HG03103 (cell line): ENCODE data around the gene SMIM24.

Experiments
- ATAC-seq: cut with Tn5 transposase; IDR thresholded peaks from one replicate; pipeline ENCODE4 v1.9.1; 2021; ENCODE audit warnings: low read depth; ENCODE audit not compliant: unreplicated experiment

SMIM24 gene

GRCh38 chr19:3499738-3500428 is 19.6 kb upstream of the SMIM24 start:
- no peak for ATAC-seq

GRCh38 chr19:3497757-3498520 is 17.6 kb upstream of the SMIM24 start:
- ATAC-seq, result no peak

GRCh38 chr19:3496392-3497273 is 16.3 kb upstream of the SMIM24 start:
- no peak for ATAC-seq

GRCh38 chr19:3494559-3494958 is 14.2 kb upstream of the SMIM24 start:
- ATAC-seq, result no peak

GRCh38 chr19:3494051-3494450 is 13.7 kb upstream of the SMIM24 start:
- no peak for ATAC-seq

GRCh38 chr19:3493651-3494050 is 13.3 kb upstream of the SMIM24 start:
- ATAC-seq, result no peak

- no peak for ATAC-seq
These were observed 12.6 kb upstream of the SMIM24 start for GRCh38 chr19:3492919-3493318.

GRCh38 chr19:3492131-3492839 is 12.0 kb upstream of the SMIM24 start:
- no peak for ATAC-seq

GRCh38 chr19:3491396-3492119 is 11.2 kb upstream of the SMIM24 start:
- ATAC-seq, result no peak

- no peak for ATAC-seq
These were observed 2.9 kb upstream of the SMIM24 start, which contains the start of gene SMIM44 for GRCh38 chr19:3483226-3483628. Gene SMIM44, minus strand, starts transcription at chr19:3483441. Its CDS starts 38 bp downstream, at chr19:3483403.

GRCh38 chr19:3482507-3483225 is 2.3 kb upstream of the SMIM24 start:
- no peak for ATAC-seq

GRCh38 chr19:3481241-3482090 is 1.1 kb upstream of the SMIM24 start:
- ATAC-seq, result no peak

GRCh38 chr19:3479834-3480215 is 500 bp downstream of the SMIM24 start:
- no peak for ATAC-seq

GRCh38 chr19:3479177-3479833 is 1.0 kb downstream of the SMIM24 start:
- ATAC-seq, result no peak

- ATAC-seq, result no peak
These were observed 1.7 kb downstream of the SMIM24 start for GRCh38 chr19:3478409-3479176.

- no peak for ATAC-seq
These were observed 2.4 kb downstream of the SMIM24 start for GRCh38 chr19:3477951-3478350.

GRCh38 chr19:3477506-3477905 is 2.8 kb downstream of the SMIM24 start:
- no peak for ATAC-seq
